T-helper 2 cell treated with Interferon-gamma antibody and Interleukin-4, amounts not matched to agents 100 ng/mL and 5 ng/mL, for 36 hours (primary cell): ENCODE results near the gene IFNL4. TPM values are rescaled to one million over a fixed set of nuclear protein-coding genes. Genes with fewer than 3 reads are reported as not detected.
"Not testable (repeated sequence)": the region's sequence is repeated elsewhere in the genome, so short reads cannot be mapped to it uniquely, and the experiment has no call there.

Experiments used
- intact Hi-C: fragments of 100-400 bp; cut with micrococcal nuclease; formaldehyde crosslinking; loops from one replicate; pipeline ENCODE4 v1.15.1; 2023
- total RNA-seq: library from RNA; stranded (reverse); gene quantifications from 2 replicates; pipeline ENCODE4 v1.2.3, GENCODE V29; 2022

IFNL4 gene
- total RNA-seq, 1 donor from 2014 or later = not detected

- intact Hi-C loops = no loop called here
Measured at GRCh38 chr19:39224910-39225309, 23.7 kb downstream of the IFNL4 start.

GRCh38 chr19:39223703-39224279, 24.9 kb downstream of the IFNL4 start:
- intact Hi-C loops = no loop called here

GRCh38 chr19:39219108-39219507, 29.5 kb downstream of the IFNL4 start:
- intact Hi-C loops = not testable (repeated sequence)

- intact Hi-C loops = no loop called here
Measured at GRCh38 chr19:39218230-39219007, 30.2 kb downstream of the IFNL4 start.

- intact Hi-C loops = no loop called here
Measured at GRCh38 chr19:39217094-39217493, 31.6 kb downstream of the IFNL4 start.

- intact Hi-C loops = not testable (repeated sequence)
Measured at GRCh38 chr19:39215323-39215722, 33.3 kb downstream of the IFNL4 start.

- intact Hi-C loops = loop anchor here (1.0 kb wide), 2 partner anchors 116 to 200 kb away; partner anchors contain the start of gene PLEKHG2
Measured at GRCh38 chr19:39212375-39212742, 36.3 kb downstream of the IFNL4 start.

GRCh38 chr19:39211731-39212374, 36.8 kb downstream of the IFNL4 start:
- intact Hi-C loops = loop anchor here (1.0 kb wide), 2 partner anchors 116 to 200 kb away; partner anchors contain the start of gene PLEKHG2

- intact Hi-C loops = no loop called here
Measured at GRCh38 chr19:39209196-39209595, 39.5 kb downstream of the IFNL4 start.

- intact Hi-C loops = no loop called here
Measured at GRCh38 chr19:39208175-39208795, 40.4 kb downstream of the IFNL4 start.

GRCh38 chr19:39207293-39207836, 41.3 kb downstream of the IFNL4 start:
- intact Hi-C loops = no loop called here

GRCh38 chr19:39206122-39206521, 42.5 kb downstream of the IFNL4 start:
- intact Hi-C loops = no loop called here

- intact Hi-C loops = no loop called here
Measured at GRCh38 chr19:39205449-39205764, 43.2 kb downstream of the IFNL4 start.

- intact Hi-C loops = no loop called here
Measured at GRCh38 chr19:39203372-39204341, 45.0 kb downstream of the IFNL4 start, which contains the start of gene SYCN. Gene SYCN, minus strand, starts transcription at chr19:39204263. Its CDS starts 9 bp downstream, at chr19:39204254.

GRCh38 chr19:39202998-39203355, 45.7 kb downstream of the IFNL4 start:
- intact Hi-C loops = no loop called here

- intact Hi-C loops = no loop called here
Measured at GRCh38 chr19:39200803-39201115, 47.9 kb downstream of the IFNL4 start.

GRCh38 chr19:39200066-39200802, 48.4 kb downstream of the IFNL4 start:
- intact Hi-C loops = no loop called here

GRCh38 chr19:39199025-39199424, 49.6 kb downstream of the IFNL4 start:
- intact Hi-C loops = no loop called here

GRCh38 chr19:39197808-39198207, 50.8 kb downstream of the IFNL4 start:
- intact Hi-C loops = no loop called here
